Measurements from ENCODE around the gene TMEM204. TPM values are rescaled to one million over a fixed set of nuclear protein-coding genes. Genes with fewer than 3 reads are reported as not detected.

The TMEM204 gene
- total RNA-seq, 1 donor from 2014 or later: 95.9 TPM

- no peak for DNase-seq (ENCODE audit: low read depth in 2 of 2)
These were observed 33.6 kb upstream of the TMEM204 start for GRCh38 chr16:1499756-1500464.

GRCh38 chr16:1500465-1501150, 32.9 kb upstream of the TMEM204 start:
- DNase-seq (ENCODE audit: low read depth in 2 of 2): no peak

- DNase-seq (ENCODE audit: low read depth in 2 of 2): no peak
These were observed 31.8 kb upstream of the TMEM204 start for GRCh38 chr16:1501630-1502029.

DNA sequence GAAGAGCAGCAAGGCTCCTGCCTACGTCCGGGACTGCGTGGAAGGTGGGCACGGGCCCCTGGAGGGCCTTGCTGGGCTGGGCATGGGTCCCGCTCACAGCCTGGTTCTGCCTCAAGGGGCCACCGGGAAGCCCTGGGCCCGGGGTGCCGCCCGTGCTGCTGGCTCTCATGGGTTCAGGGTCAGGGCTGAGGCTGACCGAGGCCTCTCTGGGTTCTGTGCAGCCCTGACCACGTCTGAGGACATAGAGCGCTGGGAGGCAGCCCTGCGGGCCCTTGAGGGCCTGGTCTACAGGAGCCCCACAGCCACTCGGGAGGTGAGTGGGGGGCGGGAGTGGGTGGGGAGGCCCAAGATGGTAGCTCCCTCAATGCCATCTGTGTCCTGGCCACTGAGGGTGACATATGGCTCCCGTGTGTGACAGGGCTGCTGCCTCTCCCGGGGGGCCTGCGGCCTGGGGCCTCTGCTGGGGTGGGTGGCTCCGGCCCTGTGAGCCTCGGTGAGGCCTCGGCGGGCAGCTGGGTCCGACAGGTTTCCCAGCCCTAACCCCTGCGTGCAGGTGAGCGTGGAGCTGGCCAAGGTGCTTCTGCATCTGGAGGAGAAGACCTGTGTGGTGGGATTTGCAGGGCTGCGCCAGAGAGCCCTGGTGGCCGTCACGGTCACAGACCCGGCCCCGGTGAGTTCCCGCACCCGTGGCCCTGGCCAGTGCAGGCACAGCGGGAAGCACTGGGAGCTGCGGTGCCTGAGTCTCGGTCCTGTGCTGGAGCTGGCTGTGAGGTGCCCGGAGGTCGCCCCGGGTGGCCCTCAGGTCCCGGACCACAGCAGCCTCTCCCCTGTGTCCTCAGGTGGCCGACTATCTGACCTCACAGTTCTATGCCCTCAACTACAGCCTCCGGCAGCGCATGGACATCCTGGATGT, 31.1 kb upstream of the TMEM204 start:
- no peak for DNase-seq (ENCODE audit: low read depth in 2 of 2)

DNA sequence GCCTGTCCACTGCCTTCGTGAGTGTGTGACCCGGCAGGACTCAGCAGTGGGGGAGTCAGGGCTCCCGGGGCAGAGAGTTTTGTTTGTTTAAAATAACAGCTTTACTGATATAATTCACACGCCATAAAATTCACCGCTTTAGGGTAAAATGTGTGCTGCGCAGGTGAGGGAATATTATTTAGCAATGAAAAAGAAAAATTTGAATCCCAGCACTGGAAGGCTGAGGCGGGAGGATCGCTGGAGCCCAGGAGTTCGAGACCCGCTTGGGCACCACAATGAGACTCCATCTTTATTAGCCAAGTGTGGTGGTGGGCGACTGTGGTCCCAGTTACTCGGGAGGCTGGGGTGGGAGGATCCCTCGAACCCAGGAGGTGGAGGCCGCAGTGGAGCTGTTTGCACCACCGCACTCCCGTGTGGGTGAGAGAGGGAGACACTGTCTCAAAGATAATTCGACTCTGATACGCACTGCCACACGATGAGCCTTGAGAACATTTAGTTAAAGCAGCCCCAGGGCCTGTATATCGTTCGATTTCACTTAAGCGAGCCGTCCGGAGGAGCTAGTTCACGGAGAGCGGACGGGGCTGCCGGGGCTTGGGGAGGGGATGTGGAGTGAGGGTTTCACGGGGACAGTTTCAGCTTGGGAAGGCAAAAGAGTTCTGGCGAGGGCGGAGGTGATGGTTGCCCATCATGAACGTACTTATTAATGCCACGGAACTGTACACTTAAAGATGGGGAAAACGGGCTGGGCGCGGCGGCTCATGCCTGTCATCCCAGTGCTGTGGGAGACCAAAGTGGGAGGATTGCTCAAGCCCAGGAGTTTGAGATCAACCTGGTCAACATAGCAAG, 30.1 kb upstream of the TMEM204 start:
- no peak for DNase-seq (ENCODE audit: low read depth in 2 of 2)

- DNase-seq (ENCODE audit: low read depth in 2 of 2): no peak
These were observed 28.2 kb upstream of the TMEM204 start for GRCh38 chr16:1505073-1505844.

DNA sequence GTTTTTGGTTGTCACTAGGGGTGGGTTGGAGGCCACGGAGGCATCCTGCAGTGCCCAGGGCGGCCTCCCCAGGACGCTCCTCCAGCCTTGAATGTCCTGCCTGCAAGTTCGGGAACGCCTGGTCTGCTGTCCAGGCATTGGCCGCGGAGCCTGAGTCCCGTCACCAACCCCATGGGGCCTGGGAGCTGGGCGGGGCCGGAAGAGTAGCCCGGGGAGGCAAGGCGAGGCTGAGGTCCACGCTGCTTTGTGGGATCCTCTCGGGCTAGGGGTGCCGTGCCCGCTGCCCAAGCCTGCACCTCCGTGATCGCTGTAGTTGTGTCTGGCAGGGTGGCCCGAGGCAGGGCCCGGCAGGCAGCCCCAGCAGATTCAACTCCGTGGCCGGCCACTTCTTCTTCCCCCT, 27.6 kb upstream of the TMEM204 start:
- DNase-seq (ENCODE audit: low read depth in 2 of 2): no peak

GRCh38 chr16:1506494-1507213, 26.8 kb upstream of the TMEM204 start:
- DNase-seq (ENCODE audit: low read depth in 2 of 2): no peak

DNA sequence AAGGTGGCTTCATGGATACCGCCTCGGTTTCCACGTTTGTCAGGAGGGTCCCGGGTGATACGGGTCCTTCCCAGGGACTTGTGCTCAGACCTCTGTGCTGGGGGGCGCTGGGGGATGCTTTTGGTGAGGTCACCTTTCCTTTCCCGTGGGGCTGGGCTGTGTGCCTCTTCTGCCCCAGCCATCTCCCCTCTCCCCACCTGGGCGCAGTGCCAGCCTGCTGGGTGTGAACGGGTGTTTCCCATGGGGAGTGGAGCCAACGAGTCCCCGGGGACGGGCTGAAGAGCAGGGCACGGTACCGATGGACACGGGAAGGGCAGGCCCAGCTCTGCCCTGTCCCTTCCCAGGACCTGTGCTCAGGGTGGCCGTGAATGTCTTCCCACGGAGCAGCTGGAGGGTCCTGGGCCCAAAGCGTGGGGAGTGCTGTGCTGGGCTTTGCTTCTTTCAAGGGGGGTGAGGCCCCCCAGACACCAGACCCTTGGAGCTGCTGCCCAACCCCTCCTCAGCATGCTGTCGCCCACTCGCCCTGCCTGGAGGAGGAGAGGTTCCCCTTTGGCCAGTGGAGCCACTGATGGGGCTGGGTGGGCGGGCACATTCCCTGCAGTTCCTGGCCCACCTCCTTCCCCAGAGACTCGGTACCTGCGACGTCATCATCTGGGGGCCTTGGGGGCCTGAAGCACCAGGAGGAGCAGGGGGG, 24.8 kb upstream of the TMEM204 start:
- DNase-seq (ENCODE audit: low read depth in 2 of 2): no peak

- peak in 1 of 2 donors; percentile 51 for DNase-seq (ENCODE audit: low read depth in 2 of 2)
These were observed 23.9 kb upstream of the TMEM204 start for GRCh38 chr16:1509307-1510221.

DNA sequence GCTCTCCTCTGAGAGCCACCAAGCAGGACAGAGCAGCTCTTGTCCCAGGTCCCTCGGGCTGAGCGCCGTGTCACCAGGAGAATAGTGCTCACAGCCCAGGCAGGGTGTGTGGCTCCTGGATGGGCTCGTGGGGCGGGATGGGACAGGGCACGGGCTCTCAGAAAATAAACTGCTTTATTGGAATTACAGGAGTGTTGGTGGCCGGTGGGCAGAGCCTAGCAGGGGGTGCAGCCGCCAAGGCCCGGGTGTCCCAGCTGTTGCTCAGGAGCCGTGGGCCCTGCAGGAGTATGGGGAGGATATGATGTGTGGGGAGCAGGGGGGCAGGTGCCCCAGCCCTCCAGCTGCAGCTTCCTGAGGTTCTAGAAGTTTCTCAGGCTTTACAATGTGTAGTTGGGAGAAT, 23.2 kb upstream of the TMEM204 start:
- no peak for DNase-seq (ENCODE audit: low read depth in 2 of 2)

DNA sequence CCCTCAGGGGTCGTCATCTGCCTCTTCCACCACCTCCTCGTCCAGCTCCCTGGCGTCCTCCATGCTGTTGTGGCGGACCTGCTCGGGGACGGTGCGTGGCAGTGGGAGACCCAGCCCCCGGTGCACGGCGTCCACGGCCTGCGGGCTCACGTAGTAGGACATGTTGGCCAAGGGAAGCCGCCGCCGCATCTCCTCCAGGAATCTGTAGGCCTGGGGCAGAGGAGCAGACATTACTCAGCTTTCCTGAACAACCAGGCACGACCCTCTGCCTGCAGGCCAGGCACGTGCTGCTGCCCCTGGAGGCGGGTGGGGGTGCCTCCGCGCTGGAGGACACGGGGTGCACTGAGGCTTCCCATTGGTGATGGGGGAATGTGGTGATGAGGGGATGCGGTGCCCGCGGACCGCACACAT, 22.5 kb upstream of the TMEM204 start:
- DNase-seq (ENCODE audit: low read depth in 2 of 2): no peak

DNA sequence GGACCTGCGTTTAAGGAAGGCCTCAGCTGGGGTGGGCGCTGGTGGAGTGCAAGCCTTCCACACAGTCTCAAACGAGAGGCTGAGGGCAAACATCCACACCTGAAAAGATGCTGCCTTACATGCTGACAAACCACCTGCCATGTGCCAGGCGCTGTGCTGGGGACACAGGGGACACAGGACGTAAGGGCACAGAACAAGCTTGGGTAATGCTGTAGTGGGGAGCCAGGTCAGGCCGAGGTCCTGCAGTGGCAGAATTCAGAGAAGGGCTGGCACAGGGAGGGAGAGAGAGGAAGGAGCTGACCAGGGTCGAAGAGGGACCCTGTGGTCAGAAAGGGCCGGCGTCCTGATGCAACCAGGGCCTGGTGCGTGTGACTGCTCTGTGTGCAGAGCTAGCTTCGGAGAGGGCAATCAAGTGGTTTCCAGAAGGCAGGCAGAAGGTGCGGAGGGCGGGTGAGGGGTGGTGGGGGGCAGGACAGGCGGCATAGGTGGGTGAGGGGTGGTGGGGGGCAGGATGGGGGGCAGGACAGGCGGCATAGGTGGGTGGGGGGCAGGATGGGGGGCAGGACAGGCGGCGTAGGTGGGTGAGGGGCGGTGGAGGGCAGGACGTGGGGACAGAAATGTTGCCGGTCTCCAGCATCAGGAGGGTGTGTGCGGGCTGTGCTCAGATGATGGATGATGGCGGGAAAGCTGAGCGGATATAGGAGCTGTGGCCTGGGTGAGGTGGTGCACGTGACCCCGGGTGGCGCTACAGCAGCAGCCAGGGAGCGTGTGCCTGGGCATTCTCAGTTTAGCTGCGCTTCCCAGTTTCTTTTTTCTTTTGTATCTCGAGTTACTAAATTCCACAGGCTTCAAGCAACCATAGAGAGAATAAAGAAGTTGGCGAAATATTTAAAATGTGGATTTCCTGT, 21.6 kb upstream of the TMEM204 start:
- DNase-seq (ENCODE audit: low read depth in 2 of 2): peak in 1 of 2 donors; percentile 43

DNA sequence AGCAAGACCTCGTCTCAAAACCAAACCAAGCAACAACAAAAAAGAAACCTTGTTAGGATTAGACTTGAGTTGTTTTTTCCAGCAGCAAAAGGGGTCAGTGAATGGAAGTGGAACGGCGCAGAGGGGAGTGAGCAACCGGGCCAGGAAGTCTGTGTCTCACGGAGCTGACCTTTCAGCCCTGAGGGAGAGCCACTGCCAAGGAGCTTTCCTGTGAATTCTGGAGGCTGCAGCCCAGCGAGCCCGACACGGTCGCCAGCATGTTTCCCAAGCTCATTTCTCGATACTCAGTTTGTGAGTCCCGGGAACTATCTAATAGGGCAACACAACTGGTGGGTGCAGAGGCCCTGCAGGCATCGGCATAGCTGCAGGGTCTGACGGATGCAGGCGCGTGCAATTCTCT, 20.7 kb upstream of the TMEM204 start:
- peak in 1 of 2 donors; percentile 82 for DNase-seq (ENCODE audit: low read depth in 2 of 2)

GRCh38 chr16:1514507-1514906, 19.0 kb upstream of the TMEM204 start:
- DNase-seq (ENCODE audit: low read depth in 2 of 2): no peak

DNA sequence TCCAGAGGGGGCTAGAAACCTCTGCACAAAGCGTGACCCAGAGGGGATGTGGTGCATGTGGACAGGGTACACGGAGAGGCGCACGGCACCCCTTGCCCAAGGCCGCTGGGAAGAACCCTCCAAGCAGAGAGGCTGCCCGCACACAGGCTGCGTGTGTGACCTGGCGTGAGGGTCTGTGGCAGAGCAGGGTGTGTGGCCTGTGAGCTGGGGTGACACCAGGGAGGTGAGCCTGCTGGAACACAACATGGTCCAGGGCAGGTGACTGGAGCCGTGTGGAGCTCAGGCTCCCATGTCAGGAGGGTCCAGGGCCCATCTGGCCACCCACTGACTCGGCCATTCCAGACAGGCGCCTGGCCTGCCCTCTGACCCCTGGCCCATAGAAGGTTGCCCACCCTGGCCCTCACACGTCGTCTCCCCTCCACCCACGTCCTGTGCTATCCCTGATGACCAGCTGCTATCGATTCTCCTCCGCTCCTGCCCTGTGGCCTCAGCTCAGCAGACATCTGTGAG, 14.8 kb upstream of the TMEM204 start:
- DNase-seq (ENCODE audit: low read depth in 2 of 2): no peak

DNA sequence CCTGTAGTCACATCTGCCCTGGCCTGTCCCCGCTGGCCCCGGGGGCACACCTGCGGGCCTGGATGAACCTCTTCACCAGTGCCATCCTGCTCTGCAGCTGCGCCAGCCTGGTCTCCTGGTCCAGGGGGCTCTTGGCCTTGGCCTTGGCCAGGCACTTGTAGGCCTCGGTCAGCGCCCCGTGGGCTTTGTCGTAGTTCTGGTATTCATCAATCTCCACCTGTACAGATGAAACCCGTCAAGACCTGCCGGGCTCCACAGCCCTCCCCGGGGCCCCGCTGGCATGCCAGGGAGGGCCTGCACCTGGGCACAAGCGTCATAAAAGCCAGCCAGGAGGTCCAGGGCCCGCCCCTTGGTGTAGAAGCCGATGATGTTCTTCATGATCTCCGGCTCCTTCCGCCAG, 13.6 kb upstream of the TMEM204 start:
- DNase-seq (ENCODE audit: low read depth in 2 of 2): no peak

All from dermis microvascular lymphatic vessel endothelial cell (primary cell).